ENCODE results near the gene GCAT. TPM values are rescaled to one million over a fixed set of nuclear protein-coding genes. Genes with fewer than 3 reads are reported as not detected.
"Not testable (repeated sequence)": the region's sequence is repeated elsewhere in the genome, so short reads cannot be mapped to it uniquely, and the experiment has no call there.

Gene GCAT
- polyA plus RNA-seq, 3 donors: 0.56 to 1.9 (median 1.1) TPM

DNA sequence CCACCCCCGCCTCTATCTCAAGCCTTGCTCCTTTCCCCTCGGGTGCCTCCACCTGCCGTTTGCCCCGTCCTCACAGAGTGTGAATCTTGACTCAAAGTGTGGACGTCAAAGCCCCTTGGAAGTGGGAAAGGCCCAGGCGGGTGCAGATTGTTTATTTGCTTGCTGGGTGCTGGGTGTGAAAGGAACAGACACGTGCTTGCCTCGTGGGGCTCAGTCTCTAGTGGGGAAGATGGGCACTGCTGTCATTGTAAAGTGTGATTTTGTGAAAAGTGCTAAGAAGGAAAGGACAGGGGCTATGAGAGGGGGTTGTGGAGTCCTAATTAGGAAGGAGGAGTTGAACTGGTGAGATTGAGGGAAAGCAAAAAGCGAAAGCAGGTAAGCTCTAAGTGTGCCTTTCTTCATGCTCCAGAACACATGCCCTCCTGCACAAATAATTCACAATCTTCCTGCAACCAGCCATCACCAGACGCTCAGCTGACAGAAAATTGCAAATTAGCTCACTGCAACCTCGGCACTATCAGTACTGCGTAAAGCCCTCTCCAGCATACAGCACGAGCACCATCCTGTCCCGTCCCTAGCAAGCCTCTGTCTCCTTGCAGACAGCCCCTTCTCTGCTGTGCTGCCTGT is 9.7 kb upstream of the GCAT start:
- Mint-ChIP-seq H3K9me3 (peaks cover 0 to 2% (median 0%) of the 10 kb centered on the region in 7 donors), H3K4me1 (peaks cover 8% of the 10 kb centered on the region), H3K27ac (peak overlapping the region in 2 of 7 donors; percentile 1 to 10), H3K27me3 (ENCODE audit: low read depth in 3 of 3) (peaks cover 24 to 28% (median 26%) of the 10 kb centered on the region in 3 donors), H3K36me3 (peaks cover 0 to 2% of the 10 kb centered on the region in 2 donors), H3K4me3 (no peak overlapping the region)
- no peaks in the 10 kb centered on the region for H3K79me2 ChIP-seq (ENCODE audit: insufficient read depth, low read length)
- no peak overlapping the region for H2AFZ ChIP-seq (ENCODE audit: insufficient read depth, low read depth, low read length, poor library complexity, severe bottlenecking)
- H3K27ac ChIP-seq (ENCODE audit: low read depth in 1 of 2, low read length in 2 of 2): no peak overlapping the region
- TF ChIP-seq, protein P1, sequence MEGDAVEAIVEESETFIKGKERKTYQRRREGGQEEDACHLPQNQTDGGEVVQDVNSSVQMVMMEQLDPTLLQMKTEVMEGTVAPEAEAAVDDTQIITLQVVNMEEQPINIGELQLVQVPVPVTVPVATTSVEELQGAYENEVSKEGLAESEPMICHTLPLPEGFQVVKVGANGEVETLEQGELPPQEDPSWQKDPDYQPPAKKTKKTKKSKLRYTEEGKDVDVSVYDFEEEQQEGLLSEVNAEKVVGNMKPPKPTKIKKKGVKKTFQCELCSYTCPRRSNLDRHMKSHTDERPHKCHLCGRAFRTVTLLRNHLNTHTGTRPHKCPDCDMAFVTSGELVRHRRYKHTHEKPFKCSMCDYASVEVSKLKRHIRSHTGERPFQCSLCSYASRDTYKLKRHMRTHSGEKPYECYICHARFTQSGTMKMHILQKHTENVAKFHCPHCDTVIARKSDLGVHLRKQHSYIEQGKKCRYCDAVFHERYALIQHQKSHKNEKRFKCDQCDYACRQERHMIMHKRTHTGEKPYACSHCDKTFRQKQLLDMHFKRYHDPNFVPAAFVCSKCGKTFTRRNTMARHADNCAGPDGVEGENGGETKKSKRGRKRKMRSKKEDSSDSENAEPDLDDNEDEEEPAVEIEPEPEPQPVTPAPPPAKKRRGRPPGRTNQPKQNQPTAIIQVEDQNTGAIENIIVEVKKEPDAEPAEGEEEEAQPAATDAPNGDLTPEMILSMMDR (IDR thresholded peaks at IDR 0.05): no peak
- no peak overlapping the region for H3K4me2 ChIP-seq (replicated peaks; ENCODE audit: extremely low read depth, low read length, poor library complexity, severe bottlenecking)
- no peaks in the 10 kb centered on the region for H4K20me1 ChIP-seq (ENCODE audit: insufficient read depth, low read length)
- peaks cover 3 to 15% of the 10 kb centered on the region in 2 donors for H3K27me3 ChIP-seq (ENCODE audit: control insufficient read depth in 2 of 2, insufficient read depth in 2 of 2, low read length in 2 of 2)
- no peak for DNase-seq
- intact Hi-C loops (cut with micrococcal nuclease): no loop called here
- H3K4me3 ChIP-seq (replicated peaks in 1 of 3; ENCODE audit: low read depth in 2 of 3, low read length in 3 of 3): no peak overlapping the region
- H3K36me3 ChIP-seq (replicated peaks in 1 of 2; ENCODE audit: control insufficient read depth in 1 of 2, insufficient read depth in 2 of 2, low read length in 2 of 2): no peaks in the 10 kb centered on the region
- H3K4me1 ChIP-seq (ENCODE audit: control insufficient read depth in 1 of 2, insufficient read depth in 2 of 2, low read length in 2 of 2): peaks cover 11 to 12% of the 10 kb centered on the region in 2 donors
- H3K9ac ChIP-seq (ENCODE audit: insufficient read depth, low read length, poor library complexity, severe bottlenecking): no peak overlapping the region
- 82% methylated on average over 13 of the region's 14 CpGs for WGBS (ENCODE audit: insufficient coverage)
- no peaks in the 10 kb centered on the region for H3K9me3 ChIP-seq (replicated peaks in 1 of 2; ENCODE audit: control insufficient read depth in 1 of 2, insufficient read depth in 1 of 2, low read length in 2 of 2)

DNA sequence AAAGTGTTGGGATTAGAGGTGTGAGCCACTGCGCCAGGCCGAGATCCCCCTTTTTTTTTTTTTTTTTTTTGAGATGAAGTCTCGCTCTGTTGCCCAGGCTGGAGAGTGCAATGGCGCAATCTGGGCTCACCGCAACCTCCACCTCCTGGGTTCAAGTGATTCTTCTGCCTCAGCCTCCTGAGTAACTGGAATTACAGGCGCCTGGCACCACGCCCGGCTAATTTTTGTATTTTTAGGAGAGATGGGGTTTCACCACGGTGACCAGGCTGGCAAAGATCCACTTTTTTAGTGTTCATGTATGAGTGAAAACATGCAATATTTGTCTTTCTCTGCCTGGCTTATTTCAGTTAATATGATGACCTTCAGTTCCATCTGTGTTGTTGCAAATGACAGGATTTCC is 7.8 kb upstream of the GCAT start:
- not testable (repeated sequence) for H3K27ac Mint-ChIP-seq; H3K36me3 ChIP-seq (replicated peaks in 1 of 2; ENCODE audit: control insufficient read depth in 1 of 2, insufficient read depth in 2 of 2, low read length in 2 of 2); H3K27ac ChIP-seq (ENCODE audit: low read depth in 1 of 2, low read length in 2 of 2); DNase-seq; H3K4me2 ChIP-seq (replicated peaks; ENCODE audit: extremely low read depth, low read length, poor library complexity, severe bottlenecking); H3K36me3 Mint-ChIP-seq; H4K20me1 ChIP-seq (ENCODE audit: insufficient read depth, low read length); H3K9me3 Mint-ChIP-seq; H2AFZ ChIP-seq (ENCODE audit: insufficient read depth, low read depth, low read length, poor library complexity, severe bottlenecking); H3K4me3 ChIP-seq (replicated peaks in 1 of 3; ENCODE audit: low read depth in 2 of 3, low read length in 3 of 3); H3K9me3 ChIP-seq (replicated peaks in 1 of 2; ENCODE audit: control insufficient read depth in 1 of 2, insufficient read depth in 1 of 2, low read length in 2 of 2); H3K79me2 ChIP-seq (ENCODE audit: insufficient read depth, low read length); H3K9ac ChIP-seq (ENCODE audit: insufficient read depth, low read length, poor library complexity, severe bottlenecking)
- Mint-ChIP-seq H3K4me1 (peaks cover 22% of the 10 kb centered on the region), H3K4me3 (peak overlapping the region in 1 of 2 donors; percentile 28), H3K27me3 (ENCODE audit: low read depth in 3 of 3) (peaks cover 34 to 43% (median 42%) of the 10 kb centered on the region in 3 donors)
- 76% methylated on average over 4 of the region's 9 CpGs for WGBS (ENCODE audit: insufficient coverage)
- intact Hi-C loops (cut with micrococcal nuclease): loop anchor here in 1 of 2 donors (10.0 kb wide), 1 partner anchor 115 kb away; the partner anchor contains the start of gene NOL12
- peaks cover 16 to 31% of the 10 kb centered on the region in 2 donors for H3K27me3 ChIP-seq (ENCODE audit: control insufficient read depth in 2 of 2, insufficient read depth in 2 of 2, low read length in 2 of 2)
- H3K4me1 ChIP-seq (ENCODE audit: control insufficient read depth in 1 of 2, insufficient read depth in 2 of 2, low read length in 2 of 2): peaks cover 27 to 32% of the 10 kb centered on the region in 2 donors
